ENCODE measurements around the gene SNRNP40.

GRCh38 chr1:31344503-31344902 is 47.9 kb upstream of the SNRNP40 start:
- TF ChIP-seq, protein P1, sequence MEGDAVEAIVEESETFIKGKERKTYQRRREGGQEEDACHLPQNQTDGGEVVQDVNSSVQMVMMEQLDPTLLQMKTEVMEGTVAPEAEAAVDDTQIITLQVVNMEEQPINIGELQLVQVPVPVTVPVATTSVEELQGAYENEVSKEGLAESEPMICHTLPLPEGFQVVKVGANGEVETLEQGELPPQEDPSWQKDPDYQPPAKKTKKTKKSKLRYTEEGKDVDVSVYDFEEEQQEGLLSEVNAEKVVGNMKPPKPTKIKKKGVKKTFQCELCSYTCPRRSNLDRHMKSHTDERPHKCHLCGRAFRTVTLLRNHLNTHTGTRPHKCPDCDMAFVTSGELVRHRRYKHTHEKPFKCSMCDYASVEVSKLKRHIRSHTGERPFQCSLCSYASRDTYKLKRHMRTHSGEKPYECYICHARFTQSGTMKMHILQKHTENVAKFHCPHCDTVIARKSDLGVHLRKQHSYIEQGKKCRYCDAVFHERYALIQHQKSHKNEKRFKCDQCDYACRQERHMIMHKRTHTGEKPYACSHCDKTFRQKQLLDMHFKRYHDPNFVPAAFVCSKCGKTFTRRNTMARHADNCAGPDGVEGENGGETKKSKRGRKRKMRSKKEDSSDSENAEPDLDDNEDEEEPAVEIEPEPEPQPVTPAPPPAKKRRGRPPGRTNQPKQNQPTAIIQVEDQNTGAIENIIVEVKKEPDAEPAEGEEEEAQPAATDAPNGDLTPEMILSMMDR (IDR thresholded peaks at IDR 0.05): no peak
- TF ChIP-seq EP300 (IDR thresholded peaks at IDR 0.05; ENCODE audit: low read depth) (no peak), POLR2AphosphoS5 (IDR thresholded peaks at IDR 0.05) (no peak), POLR2A (IDR thresholded peaks at IDR 0.05) (no peak)
